Prostate gland (tissue), 2 donors: ENCODE results near the gene NABP1. TPM values are rescaled to one million over a fixed set of nuclear protein-coding genes. Genes with fewer than 3 reads are reported as not detected.

ENCODE experiments used
- DNase-seq: peaks from one replicate; pipeline ENCODE4 v3.0.0-alpha.2; 2019; ENCODE audit warnings: low spot score
- H3K27ac ChIP-seq, 2 donors: fragments of 200-600 bp; sonication (generic); 2 replicates each; pipeline ENCODE4 v1.5.1; 2017 to 2019
- H3K27me3 ChIP-seq: fragments of 200-600 bp; sonication (generic); replicated peaks from 2 replicates; pipeline ENCODE4 v1.5.1; 2019; ENCODE audit not compliant: insufficient read depth
- H3K36me3 ChIP-seq, 2 donors: fragments of 200-600 bp; sonication (generic); 1 replicate in 1 of 2; 2 replicates in 1 of 2; pipeline versions ENCODE4 v1.5.1 to v1.8.1; 2017 to 2019
- H3K4me1 ChIP-seq: fragments of 200-600 bp; sonication (generic); replicated peaks from 2 replicates; pipeline ENCODE4 v1.5.1; 2019
- H3K4me3 ChIP-seq, 2 donors: fragments of 200-600 bp; sonication (generic); 2 replicates each; pipeline ENCODE4 v1.5.1; 2017 to 2019
- H3K9me3 ChIP-seq: fragments of 200-600 bp; sonication (generic); 2 replicates; pipeline ENCODE4 v1.5.1; 2017
- POLR2A ChIP-seq: fragments of 450-650 bp; IDR thresholded peaks from one replicate; pipeline ENCODE4 v1.6.1; 2016; ENCODE audit warnings: antibody characterized with exemption, mild to moderate bottlenecking
- POLR2AphosphoS5 ChIP-seq: sonication (generic); formaldehyde crosslinking; IDR thresholded peaks from one replicate; pipeline ENCODE4 v1.6.1; 2017; ENCODE audit warnings: antibody characterized with exemption
- WGBS: methylation state at CpG from one replicate; pipeline ENCODE4 v1.1.5; 2018; 5-methylcytosine and 5-hydroxymethylcytosine counted together
- intact Hi-C: fragments of 100-400 bp; cut with DNase I; formaldehyde crosslinking; loops from one replicate; pipeline ENCODE4 v1.14.2; 2022
- total RNA-seq, 2 donors: library from RNA; depleted of rRNA; stranded (reverse); fragments of >200 nt; gene quantifications; one replicate each; pipeline ENCODE4 v1.1.0, GENCODE V29; 2016
- TF ChIP-seq, protein P1 (sequence below), 4 experiments: fragments of 200-600 bp in 2 of 4; fragments of 450-650 bp in 2 of 4; sonication (generic) in 2 of 4; IDR thresholded peaks; 1 replicate in 3 of 4; 2 replicates in 1 of 4; pipeline ENCODE4 v1.5.1; 2016 to 2019; ENCODE audit warnings: antibody characterized with exemption in 4 of 4, mild to moderate bottlenecking in 2 of 4, moderate library complexity in 2 of 4

Gene NABP1
- total RNA-seq, 2 donors from 2014 or later: 3.8 to 28.3 TPM

DNA sequence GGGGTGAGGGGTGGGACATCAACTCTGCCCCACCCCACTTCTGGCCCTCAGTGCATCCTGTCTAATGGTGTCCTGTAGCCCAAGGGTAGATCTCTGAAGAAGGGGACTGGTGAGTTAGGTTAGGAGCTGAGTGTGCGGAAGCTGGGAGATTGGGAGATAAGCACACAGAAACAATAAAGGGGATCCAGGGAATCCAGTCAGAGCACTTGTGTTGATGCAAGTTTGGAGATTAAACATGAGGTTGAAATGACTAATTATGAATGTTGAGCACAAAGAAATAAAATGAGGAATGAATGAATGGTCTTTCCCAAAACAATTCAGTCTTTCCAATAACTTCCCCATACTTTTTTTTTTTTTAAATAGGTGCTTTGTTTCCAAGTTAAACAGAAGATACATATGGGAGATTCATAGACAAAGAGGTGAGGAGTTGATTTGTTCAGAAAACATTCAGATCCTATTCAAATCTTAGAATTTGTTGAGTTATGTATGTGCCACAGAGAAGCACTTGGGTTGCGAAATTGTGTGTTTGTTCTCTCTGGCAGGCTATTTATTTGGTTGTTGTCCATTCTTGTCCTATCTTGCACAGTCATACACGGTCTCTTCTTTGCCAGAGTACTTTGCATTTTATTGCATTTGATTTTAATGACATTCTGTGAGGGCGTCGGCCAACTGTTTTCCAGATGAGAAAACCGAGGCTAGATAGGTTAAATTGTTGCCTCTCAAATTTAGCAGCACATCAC, 31.6 kb upstream of the NABP1 start:
- H3K27ac ChIP-seq: no peak overlapping the region
- H3K9me3 ChIP-seq: no peaks in the 10 kb centered on the region
- H3K4me3 ChIP-seq: no peak overlapping the region
- intact Hi-C loops: no loop called here
- no peaks in the 10 kb centered on the region for H3K36me3 ChIP-seq
- peak; percentile 50 for TF ChIP-seq POLR2AphosphoS5
- TF ChIP-seq POLR2A: no peak
- H3K27me3 ChIP-seq: no peaks in the 10 kb centered on the region
- WGBS: 45% methylated on average over 6 of the region's 6 CpGs
- DNase-seq: peak; percentile 21
- H3K4me1 ChIP-seq: no peaks in the 10 kb centered on the region

DNA sequence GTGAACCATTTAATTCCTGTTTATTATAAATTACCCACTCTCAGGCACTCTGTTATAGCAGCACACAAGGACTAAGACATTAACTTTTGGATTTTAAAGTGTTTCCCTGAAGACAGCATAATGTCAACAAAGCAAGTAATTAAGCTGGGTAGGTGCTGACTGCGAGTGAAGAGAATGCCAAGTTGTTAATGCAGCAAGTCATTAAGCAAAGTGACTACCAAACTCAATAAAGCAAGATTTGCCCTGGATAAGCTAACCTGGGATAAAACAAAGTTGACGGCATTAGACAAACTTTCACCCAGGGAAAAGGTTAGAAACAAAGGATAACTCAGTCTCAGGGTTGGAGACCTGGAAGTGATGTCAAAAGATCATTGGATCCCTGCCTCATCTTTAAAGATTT, 28.4 kb upstream of the NABP1 start:
- intact Hi-C loops: no loop called here
- H3K27ac ChIP-seq: no peak overlapping the region
- H3K9me3 ChIP-seq: no peaks in the 10 kb centered on the region
- H3K4me1 ChIP-seq: no peaks in the 10 kb centered on the region
- TF ChIP-seq, protein P1, sequence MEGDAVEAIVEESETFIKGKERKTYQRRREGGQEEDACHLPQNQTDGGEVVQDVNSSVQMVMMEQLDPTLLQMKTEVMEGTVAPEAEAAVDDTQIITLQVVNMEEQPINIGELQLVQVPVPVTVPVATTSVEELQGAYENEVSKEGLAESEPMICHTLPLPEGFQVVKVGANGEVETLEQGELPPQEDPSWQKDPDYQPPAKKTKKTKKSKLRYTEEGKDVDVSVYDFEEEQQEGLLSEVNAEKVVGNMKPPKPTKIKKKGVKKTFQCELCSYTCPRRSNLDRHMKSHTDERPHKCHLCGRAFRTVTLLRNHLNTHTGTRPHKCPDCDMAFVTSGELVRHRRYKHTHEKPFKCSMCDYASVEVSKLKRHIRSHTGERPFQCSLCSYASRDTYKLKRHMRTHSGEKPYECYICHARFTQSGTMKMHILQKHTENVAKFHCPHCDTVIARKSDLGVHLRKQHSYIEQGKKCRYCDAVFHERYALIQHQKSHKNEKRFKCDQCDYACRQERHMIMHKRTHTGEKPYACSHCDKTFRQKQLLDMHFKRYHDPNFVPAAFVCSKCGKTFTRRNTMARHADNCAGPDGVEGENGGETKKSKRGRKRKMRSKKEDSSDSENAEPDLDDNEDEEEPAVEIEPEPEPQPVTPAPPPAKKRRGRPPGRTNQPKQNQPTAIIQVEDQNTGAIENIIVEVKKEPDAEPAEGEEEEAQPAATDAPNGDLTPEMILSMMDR (IDR thresholded peaks at IDR 0.05): no peak
- TF ChIP-seq POLR2AphosphoS5: no peak
- no peak for TF ChIP-seq POLR2A
- no peaks in the 10 kb centered on the region for H3K27me3 ChIP-seq
- DNase-seq: no peak
- no peaks in the 10 kb centered on the region for H3K36me3 ChIP-seq
- H3K4me3 ChIP-seq: no peak overlapping the region
- 72% methylated on average over 2 of the region's 2 CpGs for WGBS

DNA sequence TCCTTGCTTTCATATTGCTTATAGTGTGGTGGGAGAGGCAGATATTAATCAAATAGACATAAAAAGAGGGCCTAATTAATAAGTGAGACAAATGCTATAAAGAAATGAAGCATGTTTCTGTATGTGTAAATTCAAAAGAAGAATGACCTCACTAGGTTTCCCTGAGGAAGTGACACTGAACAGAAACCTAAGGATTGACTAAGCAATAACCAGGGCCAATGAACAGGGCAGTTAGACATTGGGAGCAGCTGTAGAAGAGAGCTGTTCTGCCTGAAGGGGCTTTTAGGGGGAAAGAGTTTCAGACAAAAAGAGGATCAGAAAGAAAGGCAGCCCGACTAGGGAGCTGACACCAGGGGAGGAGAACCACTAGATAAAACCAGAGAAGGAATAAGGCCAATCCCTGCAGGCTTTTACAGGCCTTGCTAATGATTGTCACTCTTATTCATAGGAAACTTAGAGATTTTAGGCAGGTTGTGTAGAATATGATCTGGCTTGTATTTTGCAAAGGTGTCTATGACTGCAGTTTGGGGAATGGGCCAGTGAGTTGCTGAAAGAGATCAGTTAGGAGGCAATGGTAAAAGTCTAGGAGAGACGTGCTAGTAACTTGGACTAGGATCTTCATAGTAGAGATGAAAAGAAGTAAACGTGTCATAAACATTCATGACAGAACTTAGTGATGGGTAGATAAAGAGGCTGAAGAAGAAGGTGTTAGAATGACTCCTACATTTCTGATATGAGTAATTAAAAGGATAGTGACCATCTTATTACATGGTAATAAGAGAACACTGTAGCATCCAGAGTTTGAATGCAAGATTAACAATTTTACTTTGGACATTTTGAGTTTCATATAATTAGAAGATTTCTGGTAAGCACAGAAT, 26.8 kb upstream of the NABP1 start:
- intact Hi-C loops: no loop called here
- Histone ChIP-seq H3K4me1 (no peaks in the 10 kb centered on the region), H3K36me3 (no peaks in the 10 kb centered on the region), H3K4me3 (no peak overlapping the region), H3K27me3 (no peaks in the 10 kb centered on the region), H3K27ac (no peak overlapping the region), H3K9me3 (no peaks in the 10 kb centered on the region)
- TF ChIP-seq POLR2A (no peak), POLR2AphosphoS5 (no peak)
- TF ChIP-seq, protein P1 (IDR thresholded peaks at IDR 0.05): no peak
- no peak for DNase-seq
- WGBS: 69% methylated on average over 3 of the region's 3 CpGs

DNA sequence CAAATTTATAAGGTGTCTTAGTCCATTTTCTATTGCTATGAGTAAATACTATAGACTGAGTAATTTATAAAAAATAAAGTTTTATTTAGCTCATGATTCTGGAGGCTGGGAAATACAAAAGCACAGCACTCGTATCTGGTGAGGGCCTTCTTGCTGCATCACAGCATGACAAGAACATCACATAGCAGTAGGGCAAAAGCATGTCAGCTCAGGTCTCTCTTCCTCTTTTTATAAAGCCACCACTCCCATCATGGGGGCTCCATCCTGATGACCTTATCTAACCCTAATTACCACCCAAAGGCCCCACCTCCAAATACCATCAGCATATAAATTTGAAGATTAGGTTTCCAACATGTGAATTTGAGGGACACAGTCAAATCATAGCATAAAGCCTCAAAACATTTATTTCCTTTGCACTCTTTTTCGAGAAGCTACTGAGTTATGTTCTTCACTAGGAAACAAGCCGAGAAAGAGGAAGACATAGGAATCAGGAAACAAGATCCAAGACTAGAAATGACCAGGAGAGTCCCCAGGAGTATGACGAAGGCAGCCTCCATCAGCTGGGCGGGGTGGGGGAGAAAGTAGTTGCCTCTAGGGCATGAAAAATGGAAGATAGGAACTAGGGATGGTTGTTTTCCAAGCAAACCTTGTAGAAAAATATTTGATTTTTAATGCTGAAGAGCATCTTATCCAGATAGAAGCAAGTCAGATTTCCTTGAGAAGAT, 24.1 kb upstream of the NABP1 start:
- intact Hi-C loops: no loop called here
- DNase-seq: no peak
- Histone ChIP-seq H3K4me1 (no peaks in the 10 kb centered on the region), H3K36me3 (no peaks in the 10 kb centered on the region), H3K4me3 (no peak overlapping the region), H3K27me3 (no peaks in the 10 kb centered on the region), H3K9me3 (no peaks in the 10 kb centered on the region), H3K27ac (no peak overlapping the region)
- TF ChIP-seq, protein P1 (IDR thresholded peaks at IDR 0.05): no peak
- TF ChIP-seq POLR2A: no peak
- no peak for TF ChIP-seq POLR2AphosphoS5
- WGBS: 94% methylated on average over 5 of the region's 5 CpGs

DNA sequence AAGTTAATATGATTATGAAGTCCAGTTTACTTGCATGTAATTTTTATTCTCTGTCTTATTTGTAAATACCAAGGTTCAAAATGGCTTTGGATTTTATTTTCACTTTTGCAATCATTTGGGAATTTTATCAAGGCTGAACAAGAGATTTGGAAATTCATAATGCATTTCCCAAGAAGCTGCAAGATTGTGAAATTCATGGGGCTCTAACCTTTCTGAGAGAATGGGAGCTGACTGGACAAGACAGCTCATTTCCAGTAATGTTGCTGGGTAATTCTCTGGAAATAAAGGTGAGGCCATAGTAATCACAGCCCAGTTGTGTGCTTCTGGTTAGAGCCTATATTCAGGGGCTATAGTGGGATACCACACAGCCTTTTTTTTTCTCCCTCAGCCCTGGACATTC, 21.5 kb upstream of the NABP1 start:
- H3K27ac ChIP-seq: no peak overlapping the region
- TF ChIP-seq POLR2A: no peak
- TF ChIP-seq, protein P1 (IDR thresholded peaks at IDR 0.05): no peak
- TF ChIP-seq POLR2AphosphoS5: no peak

More for the DNA sequence above, 21.5 kb upstream of the NABP1 start:
- no peak for DNase-seq
- Histone ChIP-seq H3K27me3 (no peaks in the 10 kb centered on the region), H3K9me3 (no peaks in the 10 kb centered on the region), H3K4me3 (no peak overlapping the region), H3K4me1 (no peaks in the 10 kb centered on the region), H3K36me3 (no peaks in the 10 kb centered on the region)
- intact Hi-C loops: no loop called here
